ENCODE data around the gene TLE2.

Gene TLE2
- long read RNA-seq, donor 1, partial matches to known transcripts = 0 of 1 reads
- long read RNA-seq, donor 1, other reads (novel, unspliced or antisense) = 0 of 1 reads
- long read RNA-seq, donor 2 = 0 reads
- long read RNA-seq, donor 3 = 0 reads
- long read RNA-seq, donor 4, partial matches to known transcripts = 5 of 6 reads
- long read RNA-seq, donor 4, other reads (novel, unspliced or antisense) = 0 of 6 reads
- long read RNA-seq, donor 5, partial matches to known transcripts = 5 of 6 reads
- long read RNA-seq, donor 5, other reads (novel, unspliced or antisense) = 0 of 6 reads
- long read RNA-seq, donor 6, partial matches to known transcripts = 11 of 14 reads
- long read RNA-seq, donor 6, other reads (novel, unspliced or antisense) = 0 of 14 reads
- long read RNA-seq, donor 7 = 0 reads
- long read RNA-seq, donor 8 = 0 reads

GRCh38 chr19:3029065-3029923 lies at the start of gene TLE2:
TLE2 (minus strand) TSS chr19:3029280; CDS start chr19:3028904, 376 bp downstream.
- no peak for DNase-seq

- peak; percentile 71 for DNase-seq
These were observed 46.7 kb upstream of the TLE2 start for GRCh38 chr19:3075605-3076431.

- DNase-seq = no peak
These were observed 45.0 kb upstream of the TLE2 start for GRCh38 chr19:3073931-3074595.

GRCh38 chr19:3073159-3073563 lies 44.1 kb upstream of the TLE2 start:
- DNase-seq = no peak

- no peak for DNase-seq
These were observed 42.7 kb upstream of the TLE2 start for GRCh38 chr19:3071768-3072167.

GRCh38 chr19:3068071-3068470 lies 39.0 kb upstream of the TLE2 start:
- peak; percentile 54 for DNase-seq

GRCh38 chr19:3067563-3067962 lies 38.5 kb upstream of the TLE2 start:
- DNase-seq = no peak

- no peak for DNase-seq
These were observed 37.5 kb upstream of the TLE2 start for GRCh38 chr19:3066482-3067049.

- DNase-seq = no peak
These were observed 36.7 kb upstream of the TLE2 start for GRCh38 chr19:3065675-3066357.

- DNase-seq = no peak
These were observed 34.9 kb upstream of the TLE2 start for GRCh38 chr19:3064011-3064330.

GRCh38 chr19:3062165-3063105 lies 33.4 kb upstream of the TLE2 start, which contains the start of gene TLE5:
TLE5 (minus strand) TSS chr19:3062495; CDS start chr19:3062200, 295 bp downstream.
- no peak for DNase-seq

GRCh38 chr19:3061182-3062161 lies 32.4 kb upstream of the TLE2 start:
- DNase-seq = peak; percentile 63

GRCh38 chr19:3060857-3061181 lies 31.7 kb upstream of the TLE2 start:
- DNase-seq = no peak

GRCh38 chr19:3059653-3060052 lies 30.6 kb upstream of the TLE2 start:
- DNase-seq = no peak

- DNase-seq = no peak
These were observed 29.8 kb upstream of the TLE2 start for GRCh38 chr19:3058821-3059314.

- no peak for DNase-seq
These were observed 29.1 kb upstream of the TLE2 start for GRCh38 chr19:3058009-3058820.

- peak; percentile 55 for DNase-seq
These were observed 28.2 kb upstream of the TLE2 start for GRCh38 chr19:3057275-3057714.
